VCaP (cell line): Measurements from ENCODE around the gene CYP2R1.
A peak's percentile ranks its signal among the peaks of the same experiment; 100 is the strongest.

Experiments used
- H3K27ac ChIP-seq: fragments of 450-650 bp; 2 replicates; pipeline ENCODE4 v1.5.1; 2017
- TF ChIP-seq, protein P1 (sequence below): fragments of 450-650 bp; conservative IDR thresholded peaks from 2 replicates; pipeline ENCODE4 v1.5.1; 2017; ENCODE audit warnings: mild to moderate bottlenecking, moderate library complexity

Gene CYP2R1

DNA sequence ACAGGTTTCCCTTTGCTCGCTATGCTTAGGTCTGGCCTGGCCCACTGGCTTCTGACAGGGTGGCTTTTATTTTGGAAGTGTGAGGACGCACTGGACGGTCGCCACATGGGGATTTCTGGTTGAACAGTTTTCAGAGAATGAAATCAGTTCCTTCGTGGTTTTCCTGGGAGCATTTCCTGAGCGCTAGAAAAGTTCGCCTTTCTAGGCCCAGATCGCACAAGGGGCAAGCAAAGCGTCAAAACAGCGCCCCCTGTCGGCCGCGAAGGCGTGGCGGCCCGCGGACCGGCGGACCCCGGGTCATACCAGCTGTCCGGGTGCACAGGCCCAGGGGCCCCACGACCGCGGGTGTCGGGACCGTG lies 12.7 kb upstream of the CYP2R1 start:
- H3K27ac ChIP-seq, result no peak overlapping the region
- TF ChIP-seq, protein P1, sequence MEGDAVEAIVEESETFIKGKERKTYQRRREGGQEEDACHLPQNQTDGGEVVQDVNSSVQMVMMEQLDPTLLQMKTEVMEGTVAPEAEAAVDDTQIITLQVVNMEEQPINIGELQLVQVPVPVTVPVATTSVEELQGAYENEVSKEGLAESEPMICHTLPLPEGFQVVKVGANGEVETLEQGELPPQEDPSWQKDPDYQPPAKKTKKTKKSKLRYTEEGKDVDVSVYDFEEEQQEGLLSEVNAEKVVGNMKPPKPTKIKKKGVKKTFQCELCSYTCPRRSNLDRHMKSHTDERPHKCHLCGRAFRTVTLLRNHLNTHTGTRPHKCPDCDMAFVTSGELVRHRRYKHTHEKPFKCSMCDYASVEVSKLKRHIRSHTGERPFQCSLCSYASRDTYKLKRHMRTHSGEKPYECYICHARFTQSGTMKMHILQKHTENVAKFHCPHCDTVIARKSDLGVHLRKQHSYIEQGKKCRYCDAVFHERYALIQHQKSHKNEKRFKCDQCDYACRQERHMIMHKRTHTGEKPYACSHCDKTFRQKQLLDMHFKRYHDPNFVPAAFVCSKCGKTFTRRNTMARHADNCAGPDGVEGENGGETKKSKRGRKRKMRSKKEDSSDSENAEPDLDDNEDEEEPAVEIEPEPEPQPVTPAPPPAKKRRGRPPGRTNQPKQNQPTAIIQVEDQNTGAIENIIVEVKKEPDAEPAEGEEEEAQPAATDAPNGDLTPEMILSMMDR, result no peak

- H3K27ac ChIP-seq, result no peak overlapping the region
- TF ChIP-seq, protein P1, result no peak
Measured at GRCh38 chr11:14902650-14903350, 10.8 kb upstream of the CYP2R1 start.

GRCh38 chr11:14898906-14899305 lies 6.9 kb upstream of the CYP2R1 start:
- TF ChIP-seq, protein P1, result no peak
- peak overlapping the region; percentile 18; the same call in 1 of the 2 replicates for H3K27ac ChIP-seq

- TF ChIP-seq, protein P1, result no peak
- H3K27ac ChIP-seq, result 0 out of 2 replicates have a peak overlapping the region, but pooled peaks have one; percentile 18
Measured at GRCh38 chr11:14898355-14898754, 6.3 kb upstream of the CYP2R1 start.

DNA sequence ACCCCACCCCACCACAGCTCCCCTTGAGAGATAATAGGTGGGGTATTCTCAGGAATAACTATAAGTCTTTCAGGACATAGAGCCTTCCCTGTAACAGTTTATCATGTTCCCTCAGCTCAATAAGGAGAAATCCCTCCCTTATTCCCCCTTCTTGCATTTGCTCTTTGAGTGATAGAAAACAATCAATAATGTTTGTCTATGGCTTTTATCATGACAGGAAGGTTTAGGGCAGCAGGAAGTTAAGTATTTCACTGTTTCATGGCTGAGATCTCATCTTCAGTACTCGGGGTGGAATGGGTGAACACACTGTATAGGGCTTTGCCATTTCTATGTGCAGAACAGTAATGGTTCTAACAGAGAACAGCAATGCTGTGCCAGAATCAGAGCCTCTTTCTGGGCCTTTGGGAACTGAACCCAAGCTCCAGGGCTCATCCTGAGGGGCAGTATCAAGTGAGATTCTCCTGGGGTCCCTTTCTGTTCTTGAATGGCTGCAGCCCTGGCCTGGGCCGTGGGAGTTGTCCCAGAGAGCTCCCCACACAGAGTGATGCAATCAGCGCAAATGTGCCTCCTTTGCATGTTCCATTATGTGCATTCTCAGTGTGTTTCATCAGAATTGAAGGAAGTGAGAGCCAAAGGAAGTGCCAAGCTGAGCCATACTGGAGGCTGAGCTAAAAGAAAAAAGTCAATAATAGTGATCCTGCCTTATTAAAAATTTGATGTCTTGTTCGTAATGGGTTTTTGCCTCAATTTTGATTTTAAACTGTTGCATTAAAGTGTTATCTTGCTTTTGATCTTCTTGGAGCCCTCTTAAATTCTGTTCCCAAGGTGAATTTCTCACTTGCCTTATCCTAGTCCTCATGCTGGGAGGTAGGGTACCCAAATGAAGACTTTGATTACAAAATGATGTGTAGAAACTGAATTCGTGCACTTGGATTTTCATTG lies 2.9 kb upstream of the CYP2R1 start:
- TF ChIP-seq, protein P1, result no peak

GRCh38 chr11:14892577-14892976 lies 546 bp upstream of the CYP2R1 start:
- H3K27ac ChIP-seq, result peak overlapping the region; percentile 88
- TF ChIP-seq, protein P1, result no peak

More for the DNA sequence above, 2.9 kb upstream of the CYP2R1 start:
- H3K27ac ChIP-seq, result no peak overlapping the region
